OCI-LY1 (cell line): ENCODE data around the gene SLC1A2.

ENCODE experiments used
- H2AFZ ChIP-seq: fragments of 200-600 bp; sonication (generic), shearing (Covaris generic); 2 replicates; pipeline ENCODE4 v1.6.0; 2014; ENCODE audit warnings: antibody characterized with exemption, mild to moderate bottlenecking, low read length
- H3F3A ChIP-seq: fragments of 200-600 bp; sonication (generic), shearing (Covaris generic); 2 replicates; pipeline ENCODE4 v1.6.0; 2014; ENCODE audit warnings: mild to moderate bottlenecking, antibody characterized with exemption, low read length, moderate library complexity; ENCODE audit not compliant: insufficient read depth
- H3K27ac ChIP-seq: fragments of 200-600 bp; sonication (generic); 2 replicates; pipeline ENCODE4 v1.5.1; 2014; ENCODE audit warnings: low read length, mixed run types, mild to moderate bottlenecking, low read depth; ENCODE audit not compliant: poor library complexity, severe bottlenecking
- H3K27me3 ChIP-seq: fragments of 200-600 bp; sonication (generic); 2 replicates; pipeline ENCODE4 v1.6.0; 2014; ENCODE audit warnings: antibody characterized with exemption, mild to moderate bottlenecking, low read length, moderate library complexity; ENCODE audit not compliant: insufficient read depth
- H3K36me3 ChIP-seq: fragments of 200-600 bp; sonication (generic); 2 replicates; pipeline ENCODE4 v1.6.1; 2014; ENCODE audit warnings: mild to moderate bottlenecking, antibody characterized with exemption, low read length, moderate library complexity, mixed read lengths; ENCODE audit not compliant: insufficient read depth
- H3K4me1 ChIP-seq: fragments of 200-600 bp; sonication (generic); 2 replicates; pipeline ENCODE4 v1.5.1; 2014; ENCODE audit warnings: mild to moderate bottlenecking, low read length, moderate library complexity; ENCODE audit not compliant: insufficient read depth, severe bottlenecking
- H3K4me2 ChIP-seq: fragments of 200-600 bp; sonication (generic), shearing (Covaris generic); 2 replicates; pipeline ENCODE4 v1.6.1; 2014; ENCODE audit warnings: low read length
- H3K4me3 ChIP-seq: fragments of 200-600 bp; sonication (generic); 2 replicates; pipeline ENCODE4 v1.5.1; 2014; ENCODE audit warnings: low read length, low read depth, mild to moderate bottlenecking, mixed read lengths; ENCODE audit not compliant: poor library complexity, severe bottlenecking
- H3K79me2 ChIP-seq: fragments of 200-600 bp; shearing (Covaris generic); 2 replicates; pipeline ENCODE4 v1.6.1; 2016; ENCODE audit warnings: mixed run types, low read length, mixed read lengths; ENCODE audit not compliant: insufficient read depth
- H3K9ac ChIP-seq: fragments of 200-600 bp; sonication (generic), shearing (Covaris generic); 2 replicates; pipeline ENCODE4 v1.6.1; 2014; ENCODE audit warnings: mild to moderate bottlenecking, low read length, mixed read lengths
- H3K9me2 ChIP-seq: fragments of 200-600 bp; sonication (generic), shearing (Covaris generic); 2 replicates; pipeline ENCODE4 v1.6.1; 2014; ENCODE audit warnings: low read depth, mild to moderate bottlenecking, low read length, mixed read lengths
- H3K9me3 ChIP-seq: fragments of 200-600 bp; shearing (Covaris generic); 2 replicates; pipeline ENCODE4 v1.6.1; 2014; ENCODE audit warnings: low read length, mixed read lengths
- H4K20me1 ChIP-seq: fragments of 200-600 bp; sonication (generic), shearing (Covaris generic); 2 replicates; pipeline ENCODE4 v1.6.0; 2016; ENCODE audit warnings: mild to moderate bottlenecking, low read length; ENCODE audit not compliant: insufficient read depth
- EZH2 ChIP-seq: fragments of 200-600 bp; sonication (generic), shearing (Covaris generic); IDR thresholded peaks from 2 replicates; pipeline ENCODE4 v1.8.0; 2017; ENCODE audit warnings: borderline replicate concordance, mixed run types, mild to moderate bottlenecking, antibody characterized with exemption, low read length, moderate library complexity, mixed read lengths
- TF ChIP-seq, protein P1 (sequence below): fragments of 200-600 bp; sonication (generic), shearing (Covaris generic); IDR thresholded peaks from 2 replicates; pipeline ENCODE4 v1.5.1; 2017; ENCODE audit warnings: mild to moderate bottlenecking, antibody characterized with exemption, low read length, moderate library complexity, mixed read lengths

SLC1A2 gene

DNA sequence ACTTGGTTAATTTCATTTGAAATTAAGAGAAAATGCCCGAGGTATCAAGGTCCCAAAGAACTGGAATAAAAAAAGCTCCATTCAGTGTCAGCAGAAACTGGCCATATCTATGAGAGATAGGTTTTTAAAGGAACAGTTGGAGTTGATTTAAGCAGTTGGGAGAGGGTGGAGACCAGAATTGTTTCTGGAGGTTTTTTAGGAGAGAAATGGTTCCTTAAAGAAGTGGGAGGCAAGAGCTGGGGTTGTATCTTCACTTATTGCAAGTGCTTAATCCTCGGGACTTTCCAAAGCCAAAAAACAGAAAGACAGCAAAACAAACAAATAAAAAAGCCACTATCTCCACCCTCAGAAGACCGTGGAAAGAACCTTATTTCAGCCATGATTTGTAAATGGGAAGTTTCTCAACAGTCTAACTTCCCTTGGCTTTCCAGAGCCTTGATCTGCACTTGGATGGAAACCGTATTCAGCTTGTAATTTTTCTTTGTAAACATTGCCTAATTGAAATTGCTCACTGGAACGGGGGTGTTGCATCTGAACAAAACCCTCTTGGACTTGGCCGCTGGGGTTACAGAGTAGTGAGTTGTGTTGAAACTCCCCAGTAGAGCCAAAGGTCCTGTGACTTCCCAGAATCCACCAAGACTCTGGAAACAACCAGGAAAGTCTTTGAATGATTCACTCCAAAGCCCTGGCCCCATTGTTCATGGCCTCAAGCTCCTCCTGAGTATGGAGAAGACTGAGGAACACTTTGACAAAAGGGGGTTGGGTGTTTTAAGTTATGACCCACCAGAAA, 115.6 kb downstream of the SLC1A2 start:
- Histone ChIP-seq H3F3A (no peaks in the 10 kb centered on the region), H3K4me2 (no peak overlapping the region), H3K4me3 (no peak overlapping the region), H3K27ac (no peak overlapping the region), H3K9me2 (no peaks in the 10 kb centered on the region), H3K27me3 (no peaks in the 10 kb centered on the region), H4K20me1 (no peaks in the 10 kb centered on the region), H3K36me3 (no peaks in the 10 kb centered on the region), H3K79me2 (no peaks in the 10 kb centered on the region), H3K4me1 (no peaks in the 10 kb centered on the region), H3K9me3 (no peaks in the 10 kb centered on the region), H2AFZ (no peak overlapping the region), H3K9ac (no peak overlapping the region)
- TF ChIP-seq, protein P1, sequence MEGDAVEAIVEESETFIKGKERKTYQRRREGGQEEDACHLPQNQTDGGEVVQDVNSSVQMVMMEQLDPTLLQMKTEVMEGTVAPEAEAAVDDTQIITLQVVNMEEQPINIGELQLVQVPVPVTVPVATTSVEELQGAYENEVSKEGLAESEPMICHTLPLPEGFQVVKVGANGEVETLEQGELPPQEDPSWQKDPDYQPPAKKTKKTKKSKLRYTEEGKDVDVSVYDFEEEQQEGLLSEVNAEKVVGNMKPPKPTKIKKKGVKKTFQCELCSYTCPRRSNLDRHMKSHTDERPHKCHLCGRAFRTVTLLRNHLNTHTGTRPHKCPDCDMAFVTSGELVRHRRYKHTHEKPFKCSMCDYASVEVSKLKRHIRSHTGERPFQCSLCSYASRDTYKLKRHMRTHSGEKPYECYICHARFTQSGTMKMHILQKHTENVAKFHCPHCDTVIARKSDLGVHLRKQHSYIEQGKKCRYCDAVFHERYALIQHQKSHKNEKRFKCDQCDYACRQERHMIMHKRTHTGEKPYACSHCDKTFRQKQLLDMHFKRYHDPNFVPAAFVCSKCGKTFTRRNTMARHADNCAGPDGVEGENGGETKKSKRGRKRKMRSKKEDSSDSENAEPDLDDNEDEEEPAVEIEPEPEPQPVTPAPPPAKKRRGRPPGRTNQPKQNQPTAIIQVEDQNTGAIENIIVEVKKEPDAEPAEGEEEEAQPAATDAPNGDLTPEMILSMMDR = no peak
- TF ChIP-seq EZH2 = no peak

DNA sequence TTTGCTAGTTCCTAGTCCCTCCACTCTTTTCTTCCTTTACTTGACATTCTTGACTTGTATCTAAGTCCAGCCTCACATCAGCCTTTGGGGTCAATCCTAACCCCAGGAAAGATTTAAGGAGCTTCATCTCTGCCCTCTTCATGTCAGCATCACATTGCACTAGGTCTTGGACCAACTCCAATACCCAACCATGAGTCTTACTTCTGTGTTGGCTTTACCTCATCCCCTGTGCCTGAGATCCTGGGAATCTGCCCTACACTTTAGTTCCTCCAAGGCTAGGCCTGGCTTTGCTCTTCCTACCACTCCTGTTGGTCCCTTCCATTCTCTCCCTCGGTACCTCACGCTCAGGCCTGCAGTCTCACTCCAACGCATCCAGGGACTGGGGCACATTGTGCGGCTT, 117.0 kb downstream of the SLC1A2 start:
- Histone ChIP-seq H3K9me2 (no peaks in the 10 kb centered on the region), H3K27ac (no peak overlapping the region), H3K4me3 (no peak overlapping the region), H3K9me3 (no peaks in the 10 kb centered on the region), H3F3A (no peaks in the 10 kb centered on the region), H2AFZ (no peak overlapping the region), H4K20me1 (no peaks in the 10 kb centered on the region), H3K36me3 (no peaks in the 10 kb centered on the region), H3K4me2 (no peak overlapping the region), H3K27me3 (no peaks in the 10 kb centered on the region), H3K9ac (no peak overlapping the region), H3K79me2 (no peaks in the 10 kb centered on the region), H3K4me1 (no peaks in the 10 kb centered on the region)
- no peak for TF ChIP-seq EZH2
- TF ChIP-seq, protein P1 = no peak

DNA sequence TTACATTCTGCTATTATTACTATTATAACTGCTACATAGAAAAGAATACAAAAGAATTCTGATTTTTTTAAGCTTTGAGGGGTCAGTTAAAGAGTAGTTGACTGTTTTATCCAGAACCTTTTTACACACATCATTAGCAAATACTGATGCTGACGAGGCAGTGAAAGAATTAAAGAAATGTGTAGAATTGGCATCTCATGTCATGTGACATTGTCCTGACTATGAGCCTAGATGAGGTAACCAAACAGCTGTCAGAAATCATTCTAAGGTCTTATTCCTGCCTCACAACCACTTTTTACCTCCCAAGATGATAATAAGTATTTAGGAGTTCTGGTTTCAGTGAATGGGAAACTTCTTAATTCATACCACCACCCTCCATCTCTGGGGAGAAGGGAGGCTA, 121.0 kb downstream of the SLC1A2 start:
- H4K20me1 ChIP-seq = no peaks in the 10 kb centered on the region
- H3K9ac ChIP-seq = no peak overlapping the region
- no peaks in the 10 kb centered on the region for H3K27me3 ChIP-seq
- H3K36me3 ChIP-seq = no peaks in the 10 kb centered on the region
- no peak overlapping the region for H2AFZ ChIP-seq
- no peaks in the 10 kb centered on the region for H3K9me2 ChIP-seq
- no peaks in the 10 kb centered on the region for H3K79me2 ChIP-seq
- no peak overlapping the region for H3K4me3 ChIP-seq
- no peak overlapping the region for H3K4me2 ChIP-seq
- TF ChIP-seq, protein P1 = no peak
- no peak for TF ChIP-seq EZH2
- no peaks in the 10 kb centered on the region for H3K4me1 ChIP-seq
- H3F3A ChIP-seq = no peaks in the 10 kb centered on the region
- H3K9me3 ChIP-seq = no peaks in the 10 kb centered on the region
- no peak overlapping the region for H3K27ac ChIP-seq
